Measurements from ENCODE around the gene STING1. TPM values are rescaled to one million over a fixed set of nuclear protein-coding genes. Genes with fewer than 3 reads are reported as not detected.

The STING1 gene
- total and polyA plus RNA-seq, 2 of the 13 experiments (the other 11 are each of a cell fraction or from before 2014, with no cell fraction given): 1.3 to 4.4 TPM

GRCh38 chr5:139517683-139518564, 35.4 kb upstream of the STING1 start (continued):
- peak; percentile 58; the same call in 1 of the 2 replicates for TF ChIP-seq FOXA3 (CRISPR knock-in tag; IDR thresholded peaks at IDR 0.05)
- peak; percentile 54; the same call in 1 of the 2 replicates for TF ChIP-seq RARA (CRISPR knock-in tag; IDR thresholded peaks at IDR 0.05)
- TF ChIP-seq THAP11 (CRISPR knock-in tag; IDR thresholded peaks at IDR 0.05): peak; percentile 84
- TF ChIP-seq ZNF367 (CRISPR knock-in tag; IDR thresholded peaks at IDR 0.05; ENCODE audit: borderline replicate concordance): 0 out of 2 replicates have a peak, but pooled peaks have one; percentile 40
- TF ChIP-seq RORA (CRISPR knock-in tag; IDR thresholded peaks at IDR 0.05): no peak
- no peak for TF ChIP-seq MZF1 (CRISPR knock-in tag; IDR thresholded peaks at IDR 0.05; ENCODE audit: borderline replicate concordance)
- TF ChIP-seq JDP2 (CRISPR knock-in tag; IDR thresholded peaks at IDR 0.05; ENCODE audit: borderline replicate concordance): no peak
- TF ChIP-seq ZNF724P (CRISPR knock-in tag; IDR thresholded peaks at IDR 0.05; ENCODE audit: borderline replicate concordance): peak; percentile 94
- peak; percentile 59; the same call in 1 of the 2 replicates for TF ChIP-seq GLI4 (CRISPR knock-in tag; IDR thresholded peaks at IDR 0.05; ENCODE audit: borderline replicate concordance)
- peak; percentile 87; the same call in 1 of the 2 replicates for TF ChIP-seq ZNF317 (CRISPR knock-in tag; IDR thresholded peaks at IDR 0.05)
- TF ChIP-seq, protein P1, sequence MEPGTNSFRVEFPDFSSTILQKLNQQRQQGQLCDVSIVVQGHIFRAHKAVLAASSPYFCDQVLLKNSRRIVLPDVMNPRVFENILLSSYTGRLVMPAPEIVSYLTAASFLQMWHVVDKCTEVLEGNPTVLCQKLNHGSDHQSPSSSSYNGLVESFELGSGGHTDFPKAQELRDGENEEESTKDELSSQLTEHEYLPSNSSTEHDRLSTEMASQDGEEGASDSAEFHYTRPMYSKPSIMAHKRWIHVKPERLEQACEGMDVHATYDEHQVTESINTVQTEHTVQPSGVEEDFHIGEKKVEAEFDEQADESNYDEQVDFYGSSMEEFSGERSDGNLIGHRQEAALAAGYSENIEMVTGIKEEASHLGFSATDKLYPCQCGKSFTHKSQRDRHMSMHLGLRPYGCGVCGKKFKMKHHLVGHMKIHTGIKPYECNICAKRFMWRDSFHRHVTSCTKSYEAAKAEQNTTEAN (CRISPR knock-in tag; conservative IDR thresholded peaks at IDR 0.05): no peak
- TF ChIP-seq EEA1 (CRISPR knock-in tag; IDR thresholded peaks at IDR 0.05; ENCODE audit: borderline replicate concordance): no peak; the same call in 1 of the 2 replicates
- TF ChIP-seq TEAD2 (CRISPR knock-in tag; IDR thresholded peaks at IDR 0.05): no peak
- no peak for TF ChIP-seq SYNCRIP (IDR thresholded peaks at IDR 0.05; ENCODE audit: insufficient read depth, low read depth, low read length)
- no peak for TF ChIP-seq ZFP36L2 (CRISPR knock-in tag; IDR thresholded peaks at IDR 0.05)
- peak; percentile 21; the same call in 1 of the 2 replicates for TF ChIP-seq HNF4A (CRISPR knock-in tag; IDR thresholded peaks at IDR 0.05)
- TF ChIP-seq HNRNPK (IDR thresholded peaks at IDR 0.05; ENCODE audit: low read depth, low read length, poor library complexity, severe bottlenecking): peak; percentile 55
- TF ChIP-seq GPN1 (CRISPR knock-in tag; IDR thresholded peaks at IDR 0.05; ENCODE audit: borderline replicate concordance): no peak
- TF ChIP-seq FOXO4 (CRISPR knock-in tag; conservative IDR thresholded peaks at IDR 0.05): no peak; the same call in 1 of the 2 replicates
- no peak for TF ChIP-seq CSRNP2 (CRISPR knock-in tag; conservative IDR thresholded peaks at IDR 0.05; ENCODE audit: low read depth)
- peak; percentile 43 for TF ChIP-seq PITX1 (CRISPR knock-in tag; IDR thresholded peaks at IDR 0.05)

Measured in HepG2 (cell line).